ENCODE data around the gene SPATA9. TPM values are rescaled to one million over a fixed set of nuclear protein-coding genes. Genes with fewer than 3 reads are reported as not detected.

Gene SPATA9
- total and polyA plus RNA-seq, 2 donors (not counting 1 experiment from before 2014, with no cell fraction given): not detected

DNA sequence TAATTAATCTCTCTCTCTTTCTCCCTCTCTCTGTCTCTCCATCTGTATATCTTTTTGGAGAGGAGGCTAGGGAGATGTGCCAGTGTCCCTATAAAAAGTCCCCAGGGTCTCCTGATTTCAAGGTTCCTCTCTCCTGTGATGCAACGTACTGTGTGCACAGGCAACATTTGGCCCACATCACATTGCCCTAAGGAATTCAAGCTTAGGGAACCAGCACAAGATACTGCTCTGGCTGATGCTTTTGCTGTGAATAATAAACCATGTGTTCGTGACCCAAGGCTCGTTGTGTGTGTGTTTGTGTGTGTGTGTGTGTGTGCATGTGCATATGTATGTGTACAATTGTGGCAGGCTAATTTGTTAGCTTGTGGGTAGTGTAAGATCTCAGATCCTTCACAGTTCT lies 9.7 kb downstream of the SPATA9 start:
- no peak overlapping the region for H3K27ac ChIP-seq (ENCODE audit: low read length in 2 of 2)
- POLR2A ChIA-PET: no interaction called here
- H3K4me1 Mint-ChIP-seq: no peaks in the 10 kb centered on the region

DNA sequence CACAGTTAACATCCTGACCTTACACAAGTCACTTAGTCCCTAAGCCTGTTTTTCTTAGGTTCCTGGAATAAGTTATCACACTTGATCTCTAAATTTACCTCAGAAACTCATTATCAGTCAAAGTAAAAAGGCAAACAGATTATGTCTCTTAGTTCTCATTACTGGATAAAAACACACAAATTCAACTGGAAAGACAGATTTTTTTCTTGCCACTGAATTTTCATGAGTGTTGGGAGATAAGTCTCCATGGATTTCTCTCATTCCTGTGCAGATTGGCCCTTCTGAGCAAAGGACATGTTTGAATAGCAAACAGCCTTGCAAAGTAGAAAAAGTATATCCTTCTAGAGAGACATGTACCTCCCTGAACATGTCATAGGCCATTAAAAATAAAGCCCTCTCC lies 10.2 kb downstream of the SPATA9 start:
- H3K27ac ChIP-seq (ENCODE audit: low read length in 2 of 2): no peak overlapping the region
- ChIA-PET POLR2A (no interaction called here), CTCF (interaction anchor here (0.9 to 1.8 kb wide), 2 partner anchors 8 to 181 kb away, joined by 4 to 10 read pairs; no protein-coding TSS in a partner anchor)
- H3K9me3 ChIP-seq (ENCODE audit: control extremely low read depth in 1 of 3, control insufficient read depth in 2 of 3, insufficient read depth in 1 of 3, low read length in 2 of 3): no peaks in the 10 kb centered on the region
- DNase-seq (no peak), ATAC-seq (ENCODE audit: low read depth) (no peak)
- no peak overlapping the region for H3K9ac ChIP-seq (ENCODE audit: low read length)
- H3K4me3 ChIP-seq (ENCODE audit: control extremely low read depth in 1 of 5, extremely low read depth in 1 of 5, insufficient read depth in 1 of 5, low read depth in 2 of 5, low read length in 4 of 5): no peak overlapping the region
- H3K4me1 Mint-ChIP-seq: no peaks in the 10 kb centered on the region
- H3K4me2 ChIP-seq (replicated peaks; ENCODE audit: low read depth, low read length, poor library complexity, severe bottlenecking): no peak overlapping the region
- H2AFZ ChIP-seq (ENCODE audit: insufficient read depth, low read depth, low read length, poor library complexity, severe bottlenecking): no peak overlapping the region
- no peak overlapping the region for H3K4me3 Mint-ChIP-seq
- H3K79me2 ChIP-seq (ENCODE audit: control insufficient read depth, insufficient read depth, low read length): no peaks in the 10 kb centered on the region
- no peaks in the 10 kb centered on the region for H3K9me3 Mint-ChIP-seq (ENCODE audit: insufficient read depth)
- H3K27ac Mint-ChIP-seq: no peak overlapping the region
- intact Hi-C loops (cut with micrococcal nuclease): no loop called here
- H3K27me3 ChIP-seq (replicated peaks in 1 of 4; ENCODE audit: control extremely low read depth in 1 of 4, control insufficient read depth in 3 of 4, insufficient read depth in 4 of 4, low read length in 3 of 4): no peaks in the 10 kb centered on the region
- no peaks in the 10 kb centered on the region for H4K20me1 ChIP-seq (ENCODE audit: control insufficient read depth, insufficient read depth, low read length, poor library complexity, severe bottlenecking)
- no peaks in the 10 kb centered on the region for H3K4me1 ChIP-seq (ENCODE audit: control insufficient read depth in 2 of 2, insufficient read depth in 2 of 2, low read length in 2 of 2)
- no peaks in the 10 kb centered on the region for H3K36me3 ChIP-seq (replicated peaks in 1 of 2; ENCODE audit: control extremely low read depth in 1 of 2, control insufficient read depth in 1 of 2, extremely low read depth in 1 of 2, insufficient read depth in 2 of 2, low read length in 1 of 2)
- TF ChIP-seq, protein P1, sequence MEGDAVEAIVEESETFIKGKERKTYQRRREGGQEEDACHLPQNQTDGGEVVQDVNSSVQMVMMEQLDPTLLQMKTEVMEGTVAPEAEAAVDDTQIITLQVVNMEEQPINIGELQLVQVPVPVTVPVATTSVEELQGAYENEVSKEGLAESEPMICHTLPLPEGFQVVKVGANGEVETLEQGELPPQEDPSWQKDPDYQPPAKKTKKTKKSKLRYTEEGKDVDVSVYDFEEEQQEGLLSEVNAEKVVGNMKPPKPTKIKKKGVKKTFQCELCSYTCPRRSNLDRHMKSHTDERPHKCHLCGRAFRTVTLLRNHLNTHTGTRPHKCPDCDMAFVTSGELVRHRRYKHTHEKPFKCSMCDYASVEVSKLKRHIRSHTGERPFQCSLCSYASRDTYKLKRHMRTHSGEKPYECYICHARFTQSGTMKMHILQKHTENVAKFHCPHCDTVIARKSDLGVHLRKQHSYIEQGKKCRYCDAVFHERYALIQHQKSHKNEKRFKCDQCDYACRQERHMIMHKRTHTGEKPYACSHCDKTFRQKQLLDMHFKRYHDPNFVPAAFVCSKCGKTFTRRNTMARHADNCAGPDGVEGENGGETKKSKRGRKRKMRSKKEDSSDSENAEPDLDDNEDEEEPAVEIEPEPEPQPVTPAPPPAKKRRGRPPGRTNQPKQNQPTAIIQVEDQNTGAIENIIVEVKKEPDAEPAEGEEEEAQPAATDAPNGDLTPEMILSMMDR (IDR thresholded peaks at IDR 0.05): no peak
- no peak for TF ChIP-seq EZH2 (IDR thresholded peaks at IDR 0.05; ENCODE audit: borderline replicate concordance, insufficient read depth, low read depth, low read length, poor library complexity, severe bottlenecking)
- H3K27me3 Mint-ChIP-seq: no peaks in the 10 kb centered on the region

More for the DNA sequence above, 9.7 kb downstream of the SPATA9 start:
- Histone ChIP-seq H4K20me1 (ENCODE audit: control insufficient read depth, insufficient read depth, low read length, poor library complexity, severe bottlenecking) (no peaks in the 10 kb centered on the region), H3K9ac (ENCODE audit: low read length) (no peak overlapping the region), H3K9me3 (ENCODE audit: control extremely low read depth in 1 of 3, control insufficient read depth in 2 of 3, insufficient read depth in 1 of 3, low read length in 2 of 3) (no peaks in the 10 kb centered on the region), H3K27me3 (replicated peaks in 1 of 4; ENCODE audit: control extremely low read depth in 1 of 4, control insufficient read depth in 3 of 4, insufficient read depth in 4 of 4, low read length in 3 of 4) (no peaks in the 10 kb centered on the region), H3K36me3 (replicated peaks in 1 of 2; ENCODE audit: control extremely low read depth in 1 of 2, control insufficient read depth in 1 of 2, extremely low read depth in 1 of 2, insufficient read depth in 2 of 2, low read length in 1 of 2) (no peaks in the 10 kb centered on the region), H3K4me3 (ENCODE audit: control extremely low read depth in 1 of 5, extremely low read depth in 1 of 5, insufficient read depth in 1 of 5, low read depth in 2 of 5, low read length in 4 of 5) (no peak overlapping the region), H3K4me1 (ENCODE audit: control insufficient read depth in 2 of 2, insufficient read depth in 2 of 2, low read length in 2 of 2) (no peaks in the 10 kb centered on the region), H3K4me2 (replicated peaks; ENCODE audit: low read depth, low read length, poor library complexity, severe bottlenecking) (no peak overlapping the region), H2AFZ (ENCODE audit: insufficient read depth, low read depth, low read length, poor library complexity, severe bottlenecking) (no peak overlapping the region), H3K79me2 (ENCODE audit: control insufficient read depth, insufficient read depth, low read length) (no peaks in the 10 kb centered on the region)
- H3K27me3 Mint-ChIP-seq: no peaks in the 10 kb centered on the region
- CTCF ChIA-PET: interaction anchor here (1.8 kb wide), 1 partner anchor 9 kb away, joined by 10 read pairs; no protein-coding TSS in a partner anchor
- H3K9me3 Mint-ChIP-seq (ENCODE audit: insufficient read depth): no peaks in the 10 kb centered on the region
- no peak overlapping the region for H3K4me3 Mint-ChIP-seq
- intact Hi-C loops (cut with micrococcal nuclease): no loop called here
- 85% methylated on average over 2 of the region's 3 CpGs for WGBS (ENCODE audit: insufficient coverage)
- H3K27ac Mint-ChIP-seq: no peak overlapping the region
- TF ChIP-seq, protein P1 (IDR thresholded peaks at IDR 0.05): no peak
- no peak for TF ChIP-seq EZH2 (IDR thresholded peaks at IDR 0.05; ENCODE audit: borderline replicate concordance, insufficient read depth, low read depth, low read length, poor library complexity, severe bottlenecking)
- no peak for DNase-seq
- ATAC-seq (ENCODE audit: low read depth): no peak

Measured in B cell (primary cell).